Ovary (tissue), 3 donors: ENCODE measurements around the gene ZNF207.

Source experiments
- EP300 ChIP-seq: sonication (generic); formaldehyde crosslinking; IDR thresholded peaks from one replicate; pipeline ENCODE4 v1.6.1; 2017; ENCODE audit warnings: antibody characterized with exemption
- POLR2A ChIP-seq: fragments of 450-650 bp; IDR thresholded peaks from one replicate; pipeline ENCODE4 v1.6.1; 2017; ENCODE audit warnings: antibody characterized with exemption, mild to moderate bottlenecking, moderate library complexity
- TF ChIP-seq, protein P1 (sequence below), 3 donors: fragments of 450-650 bp in 2 of 3; fragments of 200-600 bp in 1 of 3; IDR thresholded peaks; one replicate each; pipeline versions ENCODE4 v1.5.1 to v1.8.0; 2016 to 2022; ENCODE audit warnings: antibody characterized with exemption in 3 of 3, mild to moderate bottlenecking in 1 of 3
- donor health status: DM: no; HTN: no; CAD: no.

DNA sequence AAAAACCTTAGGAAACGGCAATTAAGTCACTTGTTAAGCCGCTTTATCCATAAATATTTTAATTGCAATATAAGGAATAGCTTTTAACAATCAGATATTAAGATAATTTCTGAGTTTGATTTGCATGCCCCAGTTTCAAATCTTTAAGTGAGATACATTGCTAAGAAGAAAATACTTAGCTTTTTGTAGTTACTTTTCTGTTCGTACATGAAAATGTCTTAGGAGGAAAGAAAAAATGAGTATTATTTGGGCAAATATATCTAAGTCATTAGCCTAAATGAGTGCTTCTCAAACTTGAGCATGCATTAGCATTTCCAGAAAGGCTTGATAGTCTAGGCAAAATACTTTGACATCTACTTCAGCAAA lies 6.4 kb downstream of the ZNF207 start:
- TF ChIP-seq, protein P1, sequence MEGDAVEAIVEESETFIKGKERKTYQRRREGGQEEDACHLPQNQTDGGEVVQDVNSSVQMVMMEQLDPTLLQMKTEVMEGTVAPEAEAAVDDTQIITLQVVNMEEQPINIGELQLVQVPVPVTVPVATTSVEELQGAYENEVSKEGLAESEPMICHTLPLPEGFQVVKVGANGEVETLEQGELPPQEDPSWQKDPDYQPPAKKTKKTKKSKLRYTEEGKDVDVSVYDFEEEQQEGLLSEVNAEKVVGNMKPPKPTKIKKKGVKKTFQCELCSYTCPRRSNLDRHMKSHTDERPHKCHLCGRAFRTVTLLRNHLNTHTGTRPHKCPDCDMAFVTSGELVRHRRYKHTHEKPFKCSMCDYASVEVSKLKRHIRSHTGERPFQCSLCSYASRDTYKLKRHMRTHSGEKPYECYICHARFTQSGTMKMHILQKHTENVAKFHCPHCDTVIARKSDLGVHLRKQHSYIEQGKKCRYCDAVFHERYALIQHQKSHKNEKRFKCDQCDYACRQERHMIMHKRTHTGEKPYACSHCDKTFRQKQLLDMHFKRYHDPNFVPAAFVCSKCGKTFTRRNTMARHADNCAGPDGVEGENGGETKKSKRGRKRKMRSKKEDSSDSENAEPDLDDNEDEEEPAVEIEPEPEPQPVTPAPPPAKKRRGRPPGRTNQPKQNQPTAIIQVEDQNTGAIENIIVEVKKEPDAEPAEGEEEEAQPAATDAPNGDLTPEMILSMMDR (IDR thresholded peaks at IDR 0.05), result no peak
- TF ChIP-seq POLR2A (no peak), EP300 (no peak)
